Stimulated activated CD8-positive, alpha-beta memory T cell treated with anti-CD3 and anti-CD28 coated beads, Interleukin-12 subunit alpha, Interleukin-12 subunit beta, amount 100 ng/mL, for 1 hour (primary cell): ENCODE results near the gene ZNF227.
"Not testable (repeated sequence)": the region's sequence is repeated elsewhere in the genome, so short reads cannot be mapped to it uniquely, and the experiment has no call there.

Experiments
- DNase-seq: peaks from one replicate; pipeline ENCODE4 v3.0.0-alpha.2; 2020; ENCODE audit warnings: low read depth

ZNF227 gene

GRCh38 chr19:44212250-44212865 is at the start of gene ZNF227:
TSS of gene ZNF227 (plus strand) at chr19:44212532. CDS start at chr19:44217793, 5,261 bp downstream.
- peak; percentile 73 for DNase-seq

GRCh38 chr19:44163789-44164188 is 48.5 kb upstream of the ZNF227 start:
- DNase-seq = no peak

GRCh38 chr19:44164327-44164672 is 48.0 kb upstream of the ZNF227 start:
- DNase-seq = no peak

- peak; percentile 69 for DNase-seq
Observed at GRCh38 chr19:44164673-44165512, 47.4 kb upstream of the ZNF227 start, which contains the start of gene ZNF226. TSS of gene ZNF226 (plus strand) at chr19:44165100. CDS start at chr19:44170081, 4,981 bp downstream.

- not testable (repeated sequence) for DNase-seq
Observed at GRCh38 chr19:44170660-44171059, 41.7 kb upstream of the ZNF227 start.

DNA sequence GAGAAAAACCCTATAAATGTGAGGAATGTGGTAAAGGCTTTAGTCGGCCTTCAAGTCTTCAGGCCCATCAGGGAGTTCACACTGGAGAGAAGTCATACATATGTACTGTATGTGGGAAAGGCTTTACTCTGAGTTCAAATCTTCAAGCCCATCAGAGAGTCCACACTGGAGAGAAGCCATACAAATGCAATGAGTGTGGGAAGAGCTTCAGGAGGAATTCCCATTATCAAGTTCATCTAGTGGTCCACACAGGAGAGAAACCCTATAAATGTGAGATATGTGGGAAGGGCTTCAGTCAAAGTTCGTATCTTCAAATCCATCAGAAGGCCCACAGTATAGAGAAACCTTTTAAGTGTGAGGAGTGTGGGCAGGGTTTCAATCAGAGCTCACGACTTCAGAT is 35.7 kb upstream of the ZNF227 start:
- no peak for DNase-seq

DNA sequence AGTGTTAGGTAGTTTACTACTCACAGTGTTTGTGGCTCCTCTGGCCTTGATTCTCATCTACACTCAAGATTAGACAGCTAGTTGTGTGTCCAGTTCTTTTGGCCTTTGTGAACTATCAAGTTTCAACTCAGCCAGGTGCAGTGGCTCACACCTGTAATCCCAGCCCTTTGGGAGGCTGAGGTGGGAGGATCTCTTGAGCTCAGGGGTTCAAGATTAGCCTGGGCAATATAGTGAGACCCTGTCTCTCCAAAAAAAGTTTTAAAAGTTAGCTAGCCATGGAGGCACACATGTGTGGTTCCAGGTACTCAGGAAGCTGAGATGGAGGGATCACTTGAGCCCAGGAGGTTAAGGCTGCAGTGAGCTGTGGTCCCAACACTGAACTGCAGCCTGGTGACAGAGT is 31.4 kb upstream of the ZNF227 start:
- DNase-seq = no peak

DNA sequence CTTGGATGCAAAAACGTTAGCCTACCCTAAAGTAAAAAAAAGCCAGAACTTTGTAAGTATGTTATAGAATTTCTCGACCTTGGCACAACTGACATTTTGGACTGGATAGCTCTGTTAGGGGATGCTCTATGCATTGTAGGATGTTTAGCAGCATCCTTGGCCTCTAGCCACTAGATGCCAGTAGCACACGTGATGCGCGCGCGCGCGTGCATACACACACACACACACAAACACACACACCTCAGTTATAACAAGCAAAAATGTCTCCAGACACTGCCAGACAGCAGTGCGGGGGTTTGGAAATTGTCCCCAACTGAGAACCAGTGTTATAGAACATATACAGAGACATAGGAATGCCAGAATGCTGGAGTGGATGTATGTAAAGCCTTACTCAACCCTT is 30.2 kb upstream of the ZNF227 start:
- DNase-seq = no peak

DNA sequence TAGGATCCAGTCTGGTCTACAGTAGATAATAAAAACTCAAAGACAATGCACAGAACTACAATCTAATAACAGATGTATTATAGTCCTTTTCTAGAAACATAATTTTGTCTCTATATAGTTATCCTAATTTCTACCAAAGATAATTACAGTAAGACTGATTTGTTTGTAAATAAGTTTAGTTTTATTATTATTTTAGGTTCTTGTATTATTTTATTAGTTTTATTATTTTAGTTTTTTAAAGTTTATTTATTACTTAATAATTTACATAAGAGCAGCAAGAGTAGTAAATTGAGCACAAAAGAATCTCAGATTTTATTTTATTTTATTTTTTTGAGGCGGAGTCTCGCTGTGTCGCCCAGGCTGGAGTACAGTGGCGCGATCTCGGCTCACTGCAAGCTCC is 22.3 kb upstream of the ZNF227 start:
- DNase-seq = no peak

GRCh38 chr19:44192127-44192526 is 20.2 kb upstream of the ZNF227 start:
- DNase-seq = no peak

DNA sequence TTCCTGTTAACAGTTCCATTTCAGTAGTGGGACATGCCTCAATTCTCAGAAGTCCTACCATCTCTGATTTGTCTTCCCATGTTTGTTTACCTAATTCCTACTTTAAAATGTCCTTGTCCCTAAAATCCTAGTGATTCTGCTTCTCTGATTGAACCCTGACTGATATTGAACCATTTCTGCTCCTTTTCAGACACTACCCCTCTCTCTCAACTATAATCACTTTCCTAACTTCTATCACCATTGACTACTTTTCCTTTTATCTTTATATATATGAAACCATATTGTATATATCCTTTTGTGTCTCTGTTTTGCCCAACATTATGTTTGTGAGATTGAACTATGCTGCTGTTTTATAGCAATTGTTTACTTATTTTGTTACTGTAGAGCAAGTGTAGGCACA is 15.6 kb upstream of the ZNF227 start:
- DNase-seq = no peak

- DNase-seq = no peak
Observed at GRCh38 chr19:44202470-44202869, 9.9 kb upstream of the ZNF227 start.

DNA sequence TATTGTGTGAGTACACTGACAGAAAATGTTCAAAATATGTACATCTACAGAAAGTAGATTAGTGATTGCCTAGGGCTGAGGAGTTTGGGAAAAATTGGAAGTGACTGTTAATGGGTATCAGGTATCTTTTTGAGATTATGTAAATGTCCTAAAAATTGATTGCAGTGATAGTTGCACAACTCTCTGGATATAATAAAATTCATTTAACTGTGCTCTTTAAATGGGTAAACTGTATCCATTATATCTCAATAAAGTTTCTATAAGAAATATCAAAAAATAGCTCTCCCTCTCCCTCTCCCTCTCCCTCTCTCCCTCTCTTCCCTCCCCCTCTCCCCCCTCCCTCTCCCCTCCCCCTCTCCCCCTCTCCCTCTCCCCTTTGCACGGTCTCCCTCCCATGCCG is 9.4 kb upstream of the ZNF227 start:
- DNase-seq = no peak

DNA sequence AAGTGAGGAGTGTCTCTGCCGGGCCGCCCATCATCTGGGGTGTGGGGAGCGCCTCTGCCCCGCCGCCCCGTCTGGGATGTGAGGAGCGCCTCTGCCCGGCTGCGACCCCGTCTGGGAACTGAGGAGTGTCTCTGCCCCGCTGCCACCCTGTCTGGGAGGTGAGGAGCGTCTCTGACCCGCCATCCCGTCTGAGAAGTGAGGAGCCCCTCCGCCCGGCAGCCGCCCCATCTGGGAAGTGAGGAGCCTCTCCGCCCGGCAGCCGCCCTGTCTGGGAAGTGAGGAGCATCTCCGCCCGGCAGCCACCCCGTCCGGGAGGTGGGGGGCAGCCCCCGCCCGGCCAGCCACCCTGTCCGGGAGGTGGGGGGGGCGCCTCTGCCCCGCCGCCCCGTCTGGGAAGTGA is 8.5 kb upstream of the ZNF227 start:
- DNase-seq = not testable (repeated sequence)

DNA sequence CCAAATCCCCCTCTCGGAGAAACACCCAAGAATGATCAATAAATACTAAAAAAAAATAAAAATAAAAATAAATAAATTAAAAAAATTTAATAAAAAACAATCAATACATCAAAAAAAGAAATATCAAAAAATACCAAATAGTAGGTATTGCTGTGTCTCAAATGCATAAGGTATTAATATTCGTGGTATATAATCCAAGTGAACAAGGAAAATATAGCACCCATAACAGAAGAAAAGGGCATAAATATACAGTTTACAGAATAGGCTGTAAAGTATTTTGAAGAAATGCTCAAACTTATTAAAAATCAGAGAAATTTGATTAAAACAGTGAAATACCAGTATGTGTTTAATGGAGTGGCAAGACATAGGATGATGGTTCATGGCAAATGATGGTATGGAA is 7.6 kb upstream of the ZNF227 start:
- no peak for DNase-seq

DNA sequence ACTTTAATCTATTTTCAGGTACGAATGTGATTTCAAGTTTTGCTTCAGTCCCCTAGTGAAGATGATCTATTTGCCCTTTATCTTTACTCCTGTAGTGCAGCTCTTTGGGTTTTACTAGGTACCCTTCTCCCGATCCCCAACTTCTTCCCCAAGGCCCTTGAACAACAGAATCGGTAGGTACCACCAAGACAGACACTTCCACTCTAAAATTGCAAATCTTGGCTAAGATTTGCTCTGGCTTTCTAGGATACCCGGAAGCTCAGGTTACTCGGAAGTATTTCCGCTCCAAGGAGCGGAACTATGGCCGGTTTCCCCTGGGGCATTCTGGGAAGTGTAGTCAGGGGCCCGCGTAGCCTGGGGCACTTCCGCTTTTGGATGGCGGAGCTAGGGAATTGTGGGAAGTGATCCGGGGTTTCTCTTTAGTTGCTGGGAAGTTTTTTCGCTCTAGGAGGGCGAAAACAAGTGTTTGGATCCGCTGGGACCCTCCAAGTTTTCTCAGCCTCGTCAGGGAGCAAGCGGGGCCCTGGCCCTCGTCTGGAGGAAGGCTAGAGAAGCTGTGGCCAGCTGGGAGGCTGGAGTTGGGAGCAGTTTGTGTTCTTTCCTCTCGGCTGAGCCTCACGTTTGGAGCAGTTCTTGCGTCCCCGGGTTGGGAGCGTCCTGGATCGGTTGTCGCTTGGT is 5.1 kb upstream of the ZNF227 start:
- peak; percentile 70 for DNase-seq

DNA sequence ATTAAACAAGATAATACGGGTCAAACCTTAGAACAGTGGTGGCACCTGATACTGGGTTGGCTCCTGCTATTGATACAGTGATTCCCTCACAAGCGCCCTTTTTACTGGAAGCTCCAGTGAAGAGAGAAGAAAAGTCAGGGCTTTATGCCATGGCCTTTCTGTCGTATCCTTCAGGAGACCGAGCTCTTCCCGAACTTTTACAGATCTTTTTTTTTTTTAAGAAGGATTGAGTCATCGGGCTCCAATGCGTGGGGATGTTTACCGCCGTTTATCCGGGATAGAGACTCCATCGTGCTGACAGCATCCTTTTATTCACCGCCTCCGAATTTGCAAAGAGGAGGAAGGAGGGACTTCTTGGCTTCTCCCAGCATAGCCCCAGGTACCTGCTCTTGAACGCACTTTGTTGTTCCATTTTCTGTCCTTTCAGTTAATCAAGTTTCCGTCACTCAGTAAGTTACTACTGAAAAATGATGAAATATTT is 574 bp downstream of the ZNF227 start:
- no peak for DNase-seq

DNA sequence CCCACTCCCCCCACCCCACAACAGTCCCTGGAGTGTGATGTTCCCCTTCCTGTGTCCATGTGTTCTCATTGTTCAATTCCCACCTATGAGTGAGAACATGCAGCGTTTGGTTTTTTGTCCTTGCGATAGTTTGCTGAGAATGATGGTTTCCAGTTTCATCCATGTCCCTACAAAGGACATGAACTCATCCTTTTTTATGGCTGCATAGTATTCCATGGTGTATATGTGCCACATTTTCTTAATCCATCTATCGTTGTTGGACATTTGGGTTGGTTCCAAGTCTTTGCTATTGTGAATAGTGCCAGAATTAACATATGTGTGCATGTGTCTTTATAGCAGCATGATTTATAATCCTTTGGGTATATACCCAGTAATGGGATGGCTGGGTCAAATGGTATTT is 7.6 kb downstream of the ZNF227 start:
- not testable (repeated sequence) for DNase-seq

DNA sequence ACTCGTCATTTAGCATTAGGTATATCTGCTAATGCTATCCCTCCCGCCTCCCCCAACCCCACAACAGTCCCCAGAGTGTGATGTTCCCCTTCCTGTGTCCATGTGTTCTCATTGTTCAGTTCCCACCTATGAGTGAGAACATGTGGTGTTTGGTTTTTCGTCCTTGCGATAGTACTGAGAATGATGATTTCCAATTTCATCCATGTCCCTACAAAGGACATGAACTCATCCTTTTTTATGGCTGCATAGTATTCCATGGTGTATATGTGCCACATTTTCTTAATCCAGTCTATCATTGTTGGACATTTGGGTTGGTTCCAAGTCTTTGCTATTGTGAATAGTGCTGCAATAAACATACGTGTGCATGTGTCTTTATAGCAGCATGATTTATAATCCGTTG is 8.4 kb downstream of the ZNF227 start:
- not testable (repeated sequence) for DNase-seq

GRCh38 chr19:44221291-44221690 is 9.0 kb downstream of the ZNF227 start:
- DNase-seq = not testable (repeated sequence)

DNA sequence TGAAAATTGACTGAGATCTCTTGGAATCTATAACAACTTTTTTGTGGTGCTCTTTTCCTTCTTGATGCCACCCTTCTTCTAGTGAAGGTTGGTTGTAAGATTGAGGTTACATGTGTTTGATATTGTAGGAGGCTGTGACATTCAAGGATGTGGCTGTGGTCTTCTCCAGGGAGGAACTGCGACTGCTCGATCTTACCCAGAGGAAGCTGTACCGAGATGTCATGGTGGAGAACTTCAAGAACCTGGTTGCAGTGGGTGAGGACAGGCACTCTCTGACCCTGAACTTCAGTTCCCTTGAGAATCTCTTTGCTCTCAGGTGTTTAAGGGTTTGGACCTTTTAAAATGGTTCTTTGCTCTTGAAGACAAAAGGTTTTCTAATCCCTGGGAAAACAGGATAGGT is 16.0 kb downstream of the ZNF227 start:
- DNase-seq = no peak

- DNase-seq = no peak
Observed at GRCh38 chr19:44232867-44233266, 20.5 kb downstream of the ZNF227 start.

DNA sequence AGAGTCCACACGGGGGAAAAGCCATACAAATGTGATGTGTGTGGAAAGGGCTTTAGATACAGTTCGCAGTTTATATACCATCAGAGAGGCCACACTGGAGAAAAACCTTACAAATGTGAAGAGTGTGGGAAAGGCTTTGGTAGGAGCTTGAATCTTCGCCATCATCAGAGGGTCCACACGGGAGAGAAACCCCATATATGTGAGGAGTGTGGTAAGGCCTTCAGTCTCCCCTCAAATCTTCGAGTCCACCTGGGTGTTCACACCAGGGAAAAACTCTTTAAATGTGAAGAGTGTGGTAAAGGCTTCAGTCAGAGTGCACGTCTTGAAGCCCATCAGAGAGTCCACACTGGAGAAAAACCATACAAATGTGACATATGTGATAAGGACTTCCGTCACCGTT is 24.1 kb downstream of the ZNF227 start:
- DNase-seq = no peak
